Measurements from ENCODE around the gene AP3M1.
A peak's percentile ranks its signal among the peaks of the same experiment; 100 is the strongest.

The AP3M1 gene

DNA sequence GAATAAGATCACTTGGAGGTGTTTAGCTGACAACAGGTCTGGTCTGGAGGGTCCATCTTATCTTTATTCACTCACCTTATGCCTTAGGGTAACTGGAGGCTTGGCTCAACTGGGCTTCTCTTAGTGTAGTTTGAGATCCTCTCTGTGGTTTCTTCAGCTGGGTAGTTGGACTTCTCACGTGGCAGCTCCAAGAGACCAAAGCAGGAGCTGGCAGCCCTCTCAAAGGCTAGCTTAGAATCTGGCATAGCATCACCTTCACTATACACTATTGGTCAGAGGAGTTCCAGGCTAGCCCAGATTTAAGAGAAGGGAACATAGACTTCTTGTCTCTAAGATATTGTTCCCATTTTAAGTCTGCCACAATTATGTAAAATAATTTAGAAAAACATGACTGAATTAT is 16.8 kb upstream of the AP3M1 start:
- Histone ChIP-seq H3K27me3 (replicated peaks) (no peaks in the 10 kb centered on the region), H3K4me3 (ENCODE audit: low read depth, low read length) (no peak overlapping the region), H3K27ac (no peak overlapping the region), H3K36me3 (replicated peaks) (no peaks in the 10 kb centered on the region)
- DNase-seq: no peak
- in situ Hi-C loops (cut with HindIII; ENCODE audit: low pct_ligation_motif_present, low sequenced_read_pairs): no loop called here
- TF ChIP-seq, protein P1, sequence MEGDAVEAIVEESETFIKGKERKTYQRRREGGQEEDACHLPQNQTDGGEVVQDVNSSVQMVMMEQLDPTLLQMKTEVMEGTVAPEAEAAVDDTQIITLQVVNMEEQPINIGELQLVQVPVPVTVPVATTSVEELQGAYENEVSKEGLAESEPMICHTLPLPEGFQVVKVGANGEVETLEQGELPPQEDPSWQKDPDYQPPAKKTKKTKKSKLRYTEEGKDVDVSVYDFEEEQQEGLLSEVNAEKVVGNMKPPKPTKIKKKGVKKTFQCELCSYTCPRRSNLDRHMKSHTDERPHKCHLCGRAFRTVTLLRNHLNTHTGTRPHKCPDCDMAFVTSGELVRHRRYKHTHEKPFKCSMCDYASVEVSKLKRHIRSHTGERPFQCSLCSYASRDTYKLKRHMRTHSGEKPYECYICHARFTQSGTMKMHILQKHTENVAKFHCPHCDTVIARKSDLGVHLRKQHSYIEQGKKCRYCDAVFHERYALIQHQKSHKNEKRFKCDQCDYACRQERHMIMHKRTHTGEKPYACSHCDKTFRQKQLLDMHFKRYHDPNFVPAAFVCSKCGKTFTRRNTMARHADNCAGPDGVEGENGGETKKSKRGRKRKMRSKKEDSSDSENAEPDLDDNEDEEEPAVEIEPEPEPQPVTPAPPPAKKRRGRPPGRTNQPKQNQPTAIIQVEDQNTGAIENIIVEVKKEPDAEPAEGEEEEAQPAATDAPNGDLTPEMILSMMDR (IDR thresholded peaks at IDR 0.05; ENCODE audit: low read depth, low read length, missing control alignments): no peak

- peak; percentile 14 for DNase-seq
- Histone ChIP-seq H3K27me3 (replicated peaks) (no peaks in the 10 kb centered on the region), H3K4me3 (ENCODE audit: low read depth, low read length) (no peak overlapping the region), H3K27ac (peak overlapping the region; percentile 75), H3K36me3 (replicated peaks) (no peaks in the 10 kb centered on the region)
- TF ChIP-seq, protein P1 (IDR thresholded peaks at IDR 0.05; ENCODE audit: low read depth, low read length, missing control alignments): no peak
- in situ Hi-C loops (cut with HindIII; ENCODE audit: low pct_ligation_motif_present, low sequenced_read_pairs): no loop called here
These were observed 14.9 kb upstream of the AP3M1 start for GRCh38 chr10:74165530-74165901.

- in situ Hi-C loops (cut with HindIII; ENCODE audit: low pct_ligation_motif_present, low sequenced_read_pairs): no loop called here
- no peaks in the 10 kb centered on the region for H3K36me3 ChIP-seq (replicated peaks)
- TF ChIP-seq, protein P1 (IDR thresholded peaks at IDR 0.05; ENCODE audit: low read depth, low read length, missing control alignments): no peak
- no peak overlapping the region for H3K4me3 ChIP-seq (ENCODE audit: low read depth, low read length)
- H3K27ac ChIP-seq: peak overlapping the region; percentile 75
- DNase-seq: no peak
- no peaks in the 10 kb centered on the region for H3K27me3 ChIP-seq (replicated peaks)
These were observed 14.3 kb upstream of the AP3M1 start for GRCh38 chr10:74164716-74165529.

GRCh38 chr10:74163319-74164068 is 12.9 kb upstream of the AP3M1 start:
- Histone ChIP-seq H3K27ac (peak overlapping the region; percentile 25), H3K27me3 (replicated peaks) (no peaks in the 10 kb centered on the region), H3K4me3 (ENCODE audit: low read depth, low read length) (no peak overlapping the region), H3K36me3 (replicated peaks) (no peaks in the 10 kb centered on the region)
- TF ChIP-seq, protein P1 (IDR thresholded peaks at IDR 0.05; ENCODE audit: low read depth, low read length, missing control alignments): no peak
- DNase-seq: no peak
- in situ Hi-C loops (cut with HindIII; ENCODE audit: low pct_ligation_motif_present, low sequenced_read_pairs): no loop called here

DNA sequence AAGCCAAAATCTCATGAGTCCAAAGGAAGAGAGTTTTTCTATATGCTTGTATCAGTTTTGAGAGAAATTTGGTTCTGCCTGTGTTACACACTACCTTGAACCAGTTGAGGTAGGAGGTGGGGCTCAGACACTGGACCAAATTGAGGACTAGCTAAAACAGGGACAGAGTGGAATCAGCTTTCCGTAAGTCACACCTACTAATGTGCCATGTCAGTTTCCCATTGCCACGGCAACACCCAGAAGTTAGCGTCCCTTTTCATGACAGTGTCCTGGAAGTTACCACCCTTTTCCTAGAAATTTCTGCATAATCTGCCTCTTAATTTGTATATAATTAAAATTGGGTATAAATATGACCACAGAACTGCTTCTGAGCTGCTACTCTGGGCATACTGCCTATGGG is 9.4 kb upstream of the AP3M1 start:
- no peak for DNase-seq
- no peak overlapping the region for H3K27ac ChIP-seq
- in situ Hi-C loops (cut with HindIII; ENCODE audit: low pct_ligation_motif_present, low sequenced_read_pairs): no loop called here
- H3K4me3 ChIP-seq (ENCODE audit: low read depth, low read length): no peak overlapping the region
- no peaks in the 10 kb centered on the region for H3K36me3 ChIP-seq (replicated peaks)
- no peaks in the 10 kb centered on the region for H3K27me3 ChIP-seq (replicated peaks)
- TF ChIP-seq, protein P1 (IDR thresholded peaks at IDR 0.05; ENCODE audit: low read depth, low read length, missing control alignments): no peak

Data from brain microvascular endothelial cell (primary cell).